ENCODE results near the gene SUFU.

SUFU gene

GRCh38 chr10:102654566-102654965 lies 150.8 kb downstream of the SUFU start:
- H3K27me3 ChIP-seq (ENCODE audit: insufficient read depth, low read depth), result no peaks in the 10 kb centered on the region
- peaks cover 42% of the 10 kb centered on the region; the same call in 1 of the 2 replicates for H3K79me2 ChIP-seq (ENCODE audit: insufficient read depth, low read depth)
- H3K36me3 ChIP-seq (ENCODE audit: insufficient read depth), result peaks cover 3% of the 10 kb centered on the region; the same call in 1 of the 2 replicates
- no peak for TF ChIP-seq CTCF (conservative IDR thresholded peaks at IDR 0.05; ENCODE audit: low read depth, low read length)
- H3K4me1 ChIP-seq (ENCODE audit: low read depth, poor library complexity, severe bottlenecking), result peaks cover 37% of the 10 kb centered on the region
- H4K20me1 ChIP-seq (ENCODE audit: insufficient read depth), result no peaks in the 10 kb centered on the region
- no peak overlapping the region for H3K27ac ChIP-seq
- H2AFZ ChIP-seq (ENCODE audit: low read depth), result no peak overlapping the region
- H3K4me3 ChIP-seq (IDR thresholded peaks at IDR 0.05; ENCODE audit: insufficient read depth, low read depth, low read length), result no peak overlapping the region
- H3K4me2 ChIP-seq, result no peak overlapping the region
- no peak overlapping the region for H3K9ac ChIP-seq

- H3K27ac ChIP-seq, result no peak overlapping the region
- no peaks in the 10 kb centered on the region for H3K27me3 ChIP-seq (ENCODE audit: insufficient read depth, low read depth)
- H4K20me1 ChIP-seq (ENCODE audit: insufficient read depth), result no peaks in the 10 kb centered on the region
- TF ChIP-seq CTCF (conservative IDR thresholded peaks at IDR 0.05; ENCODE audit: low read depth, low read length), result no peak
- H3K4me2 ChIP-seq, result no peak overlapping the region
- no peak overlapping the region for H2AFZ ChIP-seq (ENCODE audit: low read depth)
- H3K9ac ChIP-seq, result no peak overlapping the region
- peaks cover 36% of the 10 kb centered on the region for H3K4me1 ChIP-seq (ENCODE audit: low read depth, poor library complexity, severe bottlenecking)
- H3K79me2 ChIP-seq (ENCODE audit: insufficient read depth, low read depth), result peaks cover 38% of the 10 kb centered on the region; the same call in 1 of the 2 replicates
- H3K36me3 ChIP-seq (ENCODE audit: insufficient read depth), result peaks cover 3% of the 10 kb centered on the region; the same call in 1 of the 2 replicates
- H3K4me3 ChIP-seq (IDR thresholded peaks at IDR 0.05; ENCODE audit: insufficient read depth, low read depth, low read length), result no peak overlapping the region
These were observed 151.2 kb downstream of the SUFU start for GRCh38 chr10:102654969-102655368.

DNA sequence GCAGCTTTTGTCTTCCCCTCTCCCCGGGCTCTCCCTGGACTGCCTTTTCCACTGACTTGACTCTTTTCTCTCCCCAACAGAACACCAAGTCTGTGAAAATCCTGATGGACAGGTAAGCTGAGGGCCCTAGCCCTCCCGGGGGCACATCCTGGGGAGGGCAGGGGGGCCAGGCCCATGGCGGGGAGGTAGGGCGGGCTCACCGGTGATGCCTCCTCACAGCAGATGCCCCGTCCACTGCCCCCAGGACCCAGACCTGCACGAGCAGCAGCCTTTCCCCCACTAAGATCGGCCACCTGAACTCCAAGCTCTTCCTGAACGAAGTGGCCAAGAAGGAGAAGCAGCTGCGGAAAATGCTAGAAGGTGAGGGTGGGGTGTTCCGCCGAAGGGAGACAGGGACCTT lies 152.3 kb downstream of the SUFU start:
- Histone ChIP-seq H3K4me2 (no peak overlapping the region), H3K4me3 (IDR thresholded peaks at IDR 0.05; ENCODE audit: insufficient read depth, low read depth, low read length) (no peak overlapping the region), H4K20me1 (ENCODE audit: insufficient read depth) (no peaks in the 10 kb centered on the region), H3K27ac (no peak overlapping the region), H3K79me2 (ENCODE audit: insufficient read depth, low read depth) (peaks cover 27% of the 10 kb centered on the region; the same call in 1 of the 2 replicates), H2AFZ (ENCODE audit: low read depth) (no peak overlapping the region), H3K4me1 (ENCODE audit: low read depth, poor library complexity, severe bottlenecking) (peaks cover 36% of the 10 kb centered on the region), H3K27me3 (ENCODE audit: insufficient read depth, low read depth) (no peaks in the 10 kb centered on the region), H3K9ac (no peak overlapping the region), H3K36me3 (ENCODE audit: insufficient read depth) (peaks cover 3% of the 10 kb centered on the region; the same call in 1 of the 2 replicates)
- no peak for TF ChIP-seq CTCF (conservative IDR thresholded peaks at IDR 0.05; ENCODE audit: low read depth, low read length)

DNA sequence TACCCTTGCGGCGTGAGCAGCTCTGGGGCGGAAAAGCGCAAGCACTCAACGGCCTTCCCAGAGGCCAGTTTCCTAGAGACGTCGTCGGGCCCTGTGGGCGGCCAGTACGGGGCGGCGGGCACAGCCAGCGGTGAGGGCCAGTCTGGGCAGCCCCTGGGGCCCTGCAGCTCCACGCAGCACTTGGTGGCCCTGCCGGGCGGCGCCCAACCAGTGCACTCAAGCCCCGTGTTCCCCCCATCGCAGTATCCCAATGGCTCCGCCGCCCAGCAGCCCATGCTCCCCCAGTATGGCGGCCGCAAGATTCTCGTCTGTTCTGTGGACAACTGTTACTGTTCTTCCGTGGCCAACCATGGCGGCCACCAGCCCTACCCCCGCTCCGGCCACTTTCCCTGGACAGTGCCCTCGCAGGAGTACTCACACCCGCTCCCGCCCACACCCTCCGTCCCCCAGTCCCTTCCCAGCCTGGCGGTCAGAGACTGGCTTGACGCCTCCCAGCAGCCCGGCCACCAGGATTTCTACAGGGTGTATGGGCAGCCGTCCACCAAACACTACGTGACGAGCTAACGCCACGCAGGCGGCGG lies 153.1 kb downstream of the SUFU start:
- H3K4me2 ChIP-seq, result no peak overlapping the region
- no peaks in the 10 kb centered on the region for H3K27me3 ChIP-seq (ENCODE audit: insufficient read depth, low read depth)
- peaks cover 35% of the 10 kb centered on the region for H3K4me1 ChIP-seq (ENCODE audit: low read depth, poor library complexity, severe bottlenecking)
- peaks cover 3% of the 10 kb centered on the region; the same call in 1 of the 2 replicates for H3K36me3 ChIP-seq (ENCODE audit: insufficient read depth)
- no peaks in the 10 kb centered on the region for H4K20me1 ChIP-seq (ENCODE audit: insufficient read depth)
- peaks cover 19% of the 10 kb centered on the region; the same call in 1 of the 2 replicates for H3K79me2 ChIP-seq (ENCODE audit: insufficient read depth, low read depth)
- no peak for TF ChIP-seq CTCF (conservative IDR thresholded peaks at IDR 0.05; ENCODE audit: low read depth, low read length)
- no peak overlapping the region for H3K9ac ChIP-seq
- no peak overlapping the region for H3K4me3 ChIP-seq (IDR thresholded peaks at IDR 0.05; ENCODE audit: insufficient read depth, low read depth, low read length)
- H3K27ac ChIP-seq, result no peak overlapping the region
- H2AFZ ChIP-seq (ENCODE audit: low read depth), result no peak overlapping the region
